Left ventricle myocardium inferior (tissue), 1 donor: ENCODE measurements around the gene DICER1. TPM values are rescaled to one million over a fixed set of nuclear protein-coding genes. Genes with fewer than 3 reads are reported as not detected.

Experiments
- DNase-seq: peaks from one replicate; pipeline ENCODE4 v3.0.0-alpha.2; 2020
- H3K27ac ChIP-seq: fragments of 200-600 bp; replicated peaks from 2 replicates; pipeline ENCODE4 v1.8.0; 2021
- H3K27me3 ChIP-seq: fragments of 200-600 bp; 2 replicates; pipeline ENCODE4 v1.8.0; 2021; ENCODE audit warnings: low read depth
- H3K36me3 ChIP-seq: fragments of 200-600 bp; 2 replicates; pipeline ENCODE4 v1.8.0; 2021
- H3K4me1 ChIP-seq: fragments of 200-600 bp; 2 replicates; pipeline ENCODE4 v1.8.0; 2021
- H3K4me3 ChIP-seq: fragments of 200-600 bp; 2 replicates; pipeline ENCODE4 v1.8.0; 2021; ENCODE audit warnings: mild to moderate bottlenecking, moderate library complexity
- H3K9me3 ChIP-seq: fragments of 200-600 bp; replicated peaks from 2 replicates; pipeline ENCODE4 v1.8.0; 2021
- CTCF ChIP-seq: fragments of 200-600 bp; IDR thresholded peaks from 2 replicates; pipeline ENCODE4 v1.8.0; 2021; ENCODE audit warnings: antibody characterized with exemption, mild to moderate bottlenecking, borderline replicate concordance
- intact Hi-C: fragments of 100-400 bp; cut with micrococcal nuclease; formaldehyde crosslinking; loops from one replicate; pipeline ENCODE4 v1.11.0; 2022
- total RNA-seq: library from RNA; stranded (reverse); fragmentation: NEBNext Ultra II Directional; extraction: Animal tissue kit (Norgen Biotek cat#: 25700); gene quantifications from one replicate; pipeline ENCODE4 v1.2.1, GENCODE V29; 2021
- donor health status: DM: no; HTN: yes; CAD: no; lungs with severe emphysema.

The DICER1 gene
- total RNA-seq, 1 donor from 2014 or later: 22.1 TPM

- H3K27ac ChIP-seq: no peak overlapping the region
Observed at GRCh38 chr14:95048771-95049312, 108.5 kb downstream of the DICER1 start.

GRCh38 chr14:95047754-95048153, 109.6 kb downstream of the DICER1 start:
- no peaks in the 10 kb centered on the region for H3K9me3 ChIP-seq
- no peaks in the 10 kb centered on the region for H3K4me1 ChIP-seq
- no peak overlapping the region for H3K27ac ChIP-seq
- H3K4me3 ChIP-seq: no peak overlapping the region
- DNase-seq: no peak
- TF ChIP-seq CTCF: no peak
- H3K27me3 ChIP-seq: peaks cover 66% of the 10 kb centered on the region
- intact Hi-C loops: no loop called here
- no peaks in the 10 kb centered on the region for H3K36me3 ChIP-seq

More at GRCh38 chr14:95048771-95049312, 108.5 kb downstream of the DICER1 start:
- no peaks in the 10 kb centered on the region for H3K4me1 ChIP-seq
- DNase-seq: no peak
- H3K4me3 ChIP-seq: no peak overlapping the region
- no peak for TF ChIP-seq CTCF
- H3K9me3 ChIP-seq: no peaks in the 10 kb centered on the region
- intact Hi-C loops: no loop called here
- H3K36me3 ChIP-seq: no peaks in the 10 kb centered on the region
- H3K27me3 ChIP-seq: peaks cover 55% of the 10 kb centered on the region

DNA sequence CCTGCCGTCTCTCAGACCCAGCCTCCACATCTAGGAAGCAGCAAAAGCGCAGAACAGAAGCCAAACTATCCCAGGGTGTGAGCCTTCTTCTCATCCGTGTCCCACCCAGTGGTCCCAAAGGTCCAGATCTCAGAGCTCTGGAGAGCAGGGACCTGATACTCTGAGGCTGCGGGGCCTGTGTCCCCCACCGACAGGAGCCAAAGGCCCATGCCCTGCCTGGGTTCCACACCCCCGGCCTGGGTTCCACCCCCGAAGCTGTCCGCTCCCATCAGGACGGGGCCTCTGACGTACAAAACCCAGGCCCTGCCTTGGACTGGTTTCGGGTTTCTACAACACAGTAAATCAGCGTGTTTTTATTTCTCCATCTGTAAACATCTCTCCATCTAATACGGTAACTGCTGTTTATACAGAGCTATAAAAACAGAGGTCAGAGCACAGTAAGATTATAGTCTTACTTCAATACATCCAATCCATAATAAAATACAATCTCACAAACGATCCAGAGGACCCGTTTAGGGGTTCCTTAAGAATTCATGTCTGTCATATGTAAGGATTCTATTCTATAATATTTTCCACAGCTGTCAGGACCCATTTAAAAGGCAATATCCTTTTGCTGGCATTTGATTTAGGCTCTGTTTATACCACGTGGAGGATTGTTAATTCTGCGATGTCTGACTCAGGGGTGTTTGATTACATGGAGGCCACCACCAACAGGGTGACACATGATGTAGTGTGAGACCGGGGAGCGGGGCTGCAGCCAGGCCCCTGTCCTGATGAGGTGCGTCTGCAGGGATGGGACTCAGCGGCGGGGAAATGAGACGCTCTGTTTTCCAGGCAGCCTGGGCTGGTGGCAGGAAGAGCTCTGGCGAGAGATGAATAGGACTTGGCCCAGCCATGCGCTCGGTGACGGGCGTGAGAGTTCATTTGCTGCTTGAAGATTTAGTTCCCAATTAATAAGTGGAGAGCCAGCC, 110.3 kb downstream of the DICER1 start:
- Histone ChIP-seq H3K36me3 (no peaks in the 10 kb centered on the region), H3K4me3 (no peak overlapping the region), H3K27me3 (peaks cover 70% of the 10 kb centered on the region), H3K9me3 (no peaks in the 10 kb centered on the region), H3K27ac (no peak overlapping the region), H3K4me1 (no peaks in the 10 kb centered on the region)
- intact Hi-C loops: no loop called here
- TF ChIP-seq CTCF: no peak
- DNase-seq: no peak

DNA sequence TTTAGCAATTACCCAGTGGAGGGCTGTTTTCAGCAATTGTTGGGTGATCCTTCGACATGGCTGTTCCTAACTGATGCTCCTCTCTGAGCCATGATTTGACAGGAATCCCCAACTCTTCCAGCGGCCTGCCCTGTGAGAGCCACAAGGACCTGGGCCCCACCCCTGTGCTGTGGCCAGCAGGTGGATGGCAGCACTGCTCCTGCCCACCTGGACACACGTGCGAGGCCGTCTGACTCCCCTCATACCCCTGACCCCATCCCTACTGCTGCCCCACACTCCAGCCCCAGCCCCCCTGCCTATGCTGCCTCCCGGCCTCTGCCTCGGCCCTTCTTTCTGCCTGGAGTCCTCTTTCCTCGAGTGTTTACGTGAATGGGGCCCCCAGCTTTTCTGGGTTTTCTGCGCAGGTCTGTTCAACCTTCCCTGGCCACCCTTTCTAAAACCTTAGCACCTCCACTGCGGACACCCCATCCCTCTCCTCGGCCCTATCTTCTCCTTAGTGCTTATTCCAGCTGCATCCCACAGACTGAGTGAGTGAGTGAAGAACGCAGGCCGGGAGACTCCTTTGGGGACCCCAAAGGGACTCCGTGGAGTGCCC, 111.4 kb downstream of the DICER1 start:
- no peak for DNase-seq
- intact Hi-C loops: no loop called here
- no peaks in the 10 kb centered on the region for H3K9me3 ChIP-seq
- TF ChIP-seq CTCF: no peak
- H3K36me3 ChIP-seq: no peaks in the 10 kb centered on the region
- H3K4me3 ChIP-seq: no peak overlapping the region
- no peaks in the 10 kb centered on the region for H3K4me1 ChIP-seq
- H3K27me3 ChIP-seq: peaks cover 70% of the 10 kb centered on the region
- no peak overlapping the region for H3K27ac ChIP-seq

DNA sequence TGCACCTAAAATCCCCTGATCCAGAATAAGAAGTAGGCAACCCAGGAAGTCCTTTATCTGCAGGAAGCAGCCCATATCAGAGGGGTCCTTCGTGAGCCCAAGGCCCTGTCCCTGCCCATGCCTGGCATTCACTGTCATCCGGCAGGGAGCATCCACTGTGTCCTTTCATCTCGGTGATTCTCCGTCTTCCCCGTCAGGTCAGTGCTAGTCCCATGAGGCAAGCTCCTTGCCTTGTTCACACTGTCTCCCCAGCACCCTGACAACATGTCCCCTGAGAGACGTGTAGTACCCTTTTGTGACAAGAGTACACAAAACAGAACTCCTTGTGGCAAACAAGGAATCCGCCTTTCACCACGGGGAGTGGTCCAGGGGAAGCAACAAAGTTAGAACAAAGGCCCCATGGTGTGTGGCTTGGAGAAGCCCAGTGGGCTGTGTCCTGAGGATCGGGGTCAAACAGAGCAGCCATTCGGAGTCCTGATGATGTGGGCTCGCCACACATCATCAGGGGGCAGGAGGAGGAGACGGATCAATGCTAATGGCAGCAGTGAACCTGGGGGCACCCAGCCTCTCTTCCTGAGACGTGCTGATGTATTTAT, 112.1 kb downstream of the DICER1 start:
- H3K4me3 ChIP-seq: no peak overlapping the region
- no peaks in the 10 kb centered on the region for H3K9me3 ChIP-seq
- peaks cover 70% of the 10 kb centered on the region for H3K27me3 ChIP-seq
- no peak overlapping the region for H3K27ac ChIP-seq
- H3K36me3 ChIP-seq: no peaks in the 10 kb centered on the region
- H3K4me1 ChIP-seq: no peaks in the 10 kb centered on the region
- no peak for TF ChIP-seq CTCF
- intact Hi-C loops: no loop called here
- DNase-seq: no peak
